HG03139 (cell line): ENCODE results near the gene TACR1.
"Not testable (repeated sequence)": the region's sequence is repeated elsewhere in the genome, so short reads cannot be mapped to it uniquely, and the experiment has no call there.

ENCODE experiments used
- ATAC-seq: cut with Tn5 transposase; IDR thresholded peaks from one replicate; pipeline ENCODE4 v1.9.1; 2021; ENCODE audit not compliant: unreplicated experiment

TACR1 gene

GRCh38 chr2:75147884-75148283 lies 51.4 kb downstream of the TACR1 start:
- not testable (repeated sequence) for ATAC-seq

GRCh38 chr2:75146606-75147332 lies 52.6 kb downstream of the TACR1 start:
- no peak for ATAC-seq

GRCh38 chr2:75146221-75146605 lies 53.1 kb downstream of the TACR1 start:
- not testable (repeated sequence) for ATAC-seq

- no peak for ATAC-seq
Observed at GRCh38 chr2:75142081-75142480, 57.2 kb downstream of the TACR1 start.

GRCh38 chr2:75140288-75140687 lies 59.0 kb downstream of the TACR1 start:
- ATAC-seq, result no peak

GRCh38 chr2:75139171-75139570 lies 60.1 kb downstream of the TACR1 start:
- no peak for ATAC-seq

- ATAC-seq, result no peak
Observed at GRCh38 chr2:75138528-75138927, 60.8 kb downstream of the TACR1 start.

- ATAC-seq, result no peak
Observed at GRCh38 chr2:75135776-75136400, 63.4 kb downstream of the TACR1 start.

GRCh38 chr2:75134860-75135259 lies 64.5 kb downstream of the TACR1 start:
- no peak for ATAC-seq

GRCh38 chr2:75133621-75134570 lies 65.4 kb downstream of the TACR1 start:
- ATAC-seq, result no peak

GRCh38 chr2:75130171-75130570 lies 69.1 kb downstream of the TACR1 start:
- no peak for ATAC-seq

GRCh38 chr2:75123876-75124275 lies 75.4 kb downstream of the TACR1 start:
- no peak for ATAC-seq

GRCh38 chr2:75113231-75113869 lies 86.0 kb downstream of the TACR1 start:
- no peak for ATAC-seq

GRCh38 chr2:75108937-75109482 lies 90.3 kb downstream of the TACR1 start:
- no peak for ATAC-seq

GRCh38 chr2:75102011-75102410 lies 97.3 kb downstream of the TACR1 start:
- no peak for ATAC-seq

- no peak for ATAC-seq
Observed at GRCh38 chr2:75100801-75101151, 98.5 kb downstream of the TACR1 start.

- no peak for ATAC-seq
Observed at GRCh38 chr2:75100011-75100800, 99.1 kb downstream of the TACR1 start.

- no peak for ATAC-seq
Observed at GRCh38 chr2:75099521-75099922, 99.8 kb downstream of the TACR1 start.

GRCh38 chr2:75098856-75099255 lies 100.5 kb downstream of the TACR1 start:
- no peak for ATAC-seq

- ATAC-seq, result no peak
Observed at GRCh38 chr2:75097831-75098230, 101.5 kb downstream of the TACR1 start.
